GM23338 (cell line): ENCODE results near the gene COL4A2.

ENCODE experiments used
- CREB1 ChIP-seq: fragments of 250-450 bp; sonication (Bioruptor Pico); IDR thresholded peaks from 2 replicates; pipeline ENCODE4 v1.5.0; 2020; ENCODE audit warnings: low read depth, mild to moderate bottlenecking, moderate library complexity
- ETS1 ChIP-seq: IDR thresholded peaks from 2 replicates; pipeline ENCODE4 v1.6.1; 2016; ENCODE audit warnings: antibody characterized with exemption
- EZH2 ChIP-seq: fragments of 200-600 bp; sonication (generic); IDR thresholded peaks from one replicate; pipeline ENCODE4 v1.8.0; 2017; ENCODE audit warnings: antibody characterized with exemption, mild to moderate bottlenecking, low read depth; ENCODE audit not compliant: unreplicated experiment
- EZH2phosphoT487 ChIP-seq: fragments of 200-600 bp; sonication (generic); IDR thresholded peaks from one replicate; pipeline ENCODE4 v1.8.1; 2018; ENCODE audit warnings: antibody characterized with exemption; ENCODE audit not compliant: unreplicated experiment
- JUNB ChIP-seq: IDR thresholded peaks from one replicate; pipeline ENCODE4 v1.6.1; 2016; ENCODE audit warnings: antibody characterized with exemption; ENCODE audit not compliant: unreplicated experiment
- NANOG ChIP-seq: IDR thresholded peaks from 2 replicates; pipeline ENCODE4 v1.6.1; 2016; ENCODE audit warnings: antibody characterized with exemption, borderline replicate concordance
- POLR2AphosphoS5 ChIP-seq: IDR thresholded peaks from 2 replicates; pipeline ENCODE4 v1.6.1; 2016; ENCODE audit warnings: antibody characterized with exemption, low read depth
- REST ChIP-seq: IDR thresholded peaks from one replicate; pipeline ENCODE4 v1.6.1; 2018; ENCODE audit warnings: antibody characterized with exemption; ENCODE audit not compliant: unreplicated experiment
- STAT1 ChIP-seq: IDR thresholded peaks from one replicate; pipeline ENCODE4 v1.6.1; 2016; ENCODE audit warnings: antibody characterized with exemption; ENCODE audit not compliant: unreplicated experiment
- ZNF114 ChIP-seq: fragments of 250-450 bp; sonication (Bioruptor Pico); IDR thresholded peaks from 2 replicates; pipeline ENCODE4 v1.5.0; 2020; ENCODE audit warnings: mild to moderate bottlenecking, moderate library complexity
- ZNF331 ChIP-seq: fragments of 250-450 bp; sonication (Bioruptor Pico); IDR thresholded peaks from 2 replicates; pipeline ENCODE4 v1.5.0; 2020; ENCODE audit warnings: low read depth, mild to moderate bottlenecking, moderate library complexity
- TF ChIP-seq, protein P1 (sequence below), 2 experiments: fragments of 200-600 bp in 1 of 2; sonication (generic) in 1 of 2; conservative IDR thresholded peaks; 2 replicates each; pipeline versions ENCODE4 v1.5.1 to v1.6.1; 2016 to 2017; ENCODE audit warnings: antibody characterized with exemption in 2 of 2, low read depth in 2 of 2, mild to moderate bottlenecking in 2 of 2, moderate library complexity in 1 of 2
- TF ChIP-seq, protein P2 (sequence below): fragments of 250-450 bp; sonication (Bioruptor Pico); IDR thresholded peaks from 2 replicates; pipeline ENCODE4 v1.5.0; 2020; ENCODE audit warnings: mild to moderate bottlenecking, moderate library complexity

DNA sequence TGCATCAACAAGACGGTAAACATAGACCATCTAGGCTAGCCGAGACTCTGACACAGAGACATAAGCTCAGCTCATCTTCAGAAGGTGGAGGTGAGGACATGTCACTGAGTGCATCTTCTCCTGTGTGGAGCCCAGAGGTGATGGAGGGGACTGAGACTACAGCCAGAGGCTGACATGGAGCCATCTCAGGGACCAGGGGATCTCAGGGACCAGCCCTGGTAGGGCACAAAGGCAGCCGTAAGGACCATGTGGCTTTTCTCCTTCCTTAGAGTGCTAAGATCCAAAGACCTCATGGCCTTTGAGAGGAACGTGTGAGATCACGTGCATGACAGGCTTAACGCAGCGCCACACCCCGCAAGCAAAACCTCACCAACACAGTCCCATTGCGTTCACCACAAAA lies 127.5 kb downstream of the COL4A2 start:
- TF ChIP-seq, protein P1, sequence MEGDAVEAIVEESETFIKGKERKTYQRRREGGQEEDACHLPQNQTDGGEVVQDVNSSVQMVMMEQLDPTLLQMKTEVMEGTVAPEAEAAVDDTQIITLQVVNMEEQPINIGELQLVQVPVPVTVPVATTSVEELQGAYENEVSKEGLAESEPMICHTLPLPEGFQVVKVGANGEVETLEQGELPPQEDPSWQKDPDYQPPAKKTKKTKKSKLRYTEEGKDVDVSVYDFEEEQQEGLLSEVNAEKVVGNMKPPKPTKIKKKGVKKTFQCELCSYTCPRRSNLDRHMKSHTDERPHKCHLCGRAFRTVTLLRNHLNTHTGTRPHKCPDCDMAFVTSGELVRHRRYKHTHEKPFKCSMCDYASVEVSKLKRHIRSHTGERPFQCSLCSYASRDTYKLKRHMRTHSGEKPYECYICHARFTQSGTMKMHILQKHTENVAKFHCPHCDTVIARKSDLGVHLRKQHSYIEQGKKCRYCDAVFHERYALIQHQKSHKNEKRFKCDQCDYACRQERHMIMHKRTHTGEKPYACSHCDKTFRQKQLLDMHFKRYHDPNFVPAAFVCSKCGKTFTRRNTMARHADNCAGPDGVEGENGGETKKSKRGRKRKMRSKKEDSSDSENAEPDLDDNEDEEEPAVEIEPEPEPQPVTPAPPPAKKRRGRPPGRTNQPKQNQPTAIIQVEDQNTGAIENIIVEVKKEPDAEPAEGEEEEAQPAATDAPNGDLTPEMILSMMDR (conservative IDR thresholded peaks at IDR 0.05; ENCODE audit: low read depth in 2 of 2), result no peak
- TF ChIP-seq, protein P2, sequence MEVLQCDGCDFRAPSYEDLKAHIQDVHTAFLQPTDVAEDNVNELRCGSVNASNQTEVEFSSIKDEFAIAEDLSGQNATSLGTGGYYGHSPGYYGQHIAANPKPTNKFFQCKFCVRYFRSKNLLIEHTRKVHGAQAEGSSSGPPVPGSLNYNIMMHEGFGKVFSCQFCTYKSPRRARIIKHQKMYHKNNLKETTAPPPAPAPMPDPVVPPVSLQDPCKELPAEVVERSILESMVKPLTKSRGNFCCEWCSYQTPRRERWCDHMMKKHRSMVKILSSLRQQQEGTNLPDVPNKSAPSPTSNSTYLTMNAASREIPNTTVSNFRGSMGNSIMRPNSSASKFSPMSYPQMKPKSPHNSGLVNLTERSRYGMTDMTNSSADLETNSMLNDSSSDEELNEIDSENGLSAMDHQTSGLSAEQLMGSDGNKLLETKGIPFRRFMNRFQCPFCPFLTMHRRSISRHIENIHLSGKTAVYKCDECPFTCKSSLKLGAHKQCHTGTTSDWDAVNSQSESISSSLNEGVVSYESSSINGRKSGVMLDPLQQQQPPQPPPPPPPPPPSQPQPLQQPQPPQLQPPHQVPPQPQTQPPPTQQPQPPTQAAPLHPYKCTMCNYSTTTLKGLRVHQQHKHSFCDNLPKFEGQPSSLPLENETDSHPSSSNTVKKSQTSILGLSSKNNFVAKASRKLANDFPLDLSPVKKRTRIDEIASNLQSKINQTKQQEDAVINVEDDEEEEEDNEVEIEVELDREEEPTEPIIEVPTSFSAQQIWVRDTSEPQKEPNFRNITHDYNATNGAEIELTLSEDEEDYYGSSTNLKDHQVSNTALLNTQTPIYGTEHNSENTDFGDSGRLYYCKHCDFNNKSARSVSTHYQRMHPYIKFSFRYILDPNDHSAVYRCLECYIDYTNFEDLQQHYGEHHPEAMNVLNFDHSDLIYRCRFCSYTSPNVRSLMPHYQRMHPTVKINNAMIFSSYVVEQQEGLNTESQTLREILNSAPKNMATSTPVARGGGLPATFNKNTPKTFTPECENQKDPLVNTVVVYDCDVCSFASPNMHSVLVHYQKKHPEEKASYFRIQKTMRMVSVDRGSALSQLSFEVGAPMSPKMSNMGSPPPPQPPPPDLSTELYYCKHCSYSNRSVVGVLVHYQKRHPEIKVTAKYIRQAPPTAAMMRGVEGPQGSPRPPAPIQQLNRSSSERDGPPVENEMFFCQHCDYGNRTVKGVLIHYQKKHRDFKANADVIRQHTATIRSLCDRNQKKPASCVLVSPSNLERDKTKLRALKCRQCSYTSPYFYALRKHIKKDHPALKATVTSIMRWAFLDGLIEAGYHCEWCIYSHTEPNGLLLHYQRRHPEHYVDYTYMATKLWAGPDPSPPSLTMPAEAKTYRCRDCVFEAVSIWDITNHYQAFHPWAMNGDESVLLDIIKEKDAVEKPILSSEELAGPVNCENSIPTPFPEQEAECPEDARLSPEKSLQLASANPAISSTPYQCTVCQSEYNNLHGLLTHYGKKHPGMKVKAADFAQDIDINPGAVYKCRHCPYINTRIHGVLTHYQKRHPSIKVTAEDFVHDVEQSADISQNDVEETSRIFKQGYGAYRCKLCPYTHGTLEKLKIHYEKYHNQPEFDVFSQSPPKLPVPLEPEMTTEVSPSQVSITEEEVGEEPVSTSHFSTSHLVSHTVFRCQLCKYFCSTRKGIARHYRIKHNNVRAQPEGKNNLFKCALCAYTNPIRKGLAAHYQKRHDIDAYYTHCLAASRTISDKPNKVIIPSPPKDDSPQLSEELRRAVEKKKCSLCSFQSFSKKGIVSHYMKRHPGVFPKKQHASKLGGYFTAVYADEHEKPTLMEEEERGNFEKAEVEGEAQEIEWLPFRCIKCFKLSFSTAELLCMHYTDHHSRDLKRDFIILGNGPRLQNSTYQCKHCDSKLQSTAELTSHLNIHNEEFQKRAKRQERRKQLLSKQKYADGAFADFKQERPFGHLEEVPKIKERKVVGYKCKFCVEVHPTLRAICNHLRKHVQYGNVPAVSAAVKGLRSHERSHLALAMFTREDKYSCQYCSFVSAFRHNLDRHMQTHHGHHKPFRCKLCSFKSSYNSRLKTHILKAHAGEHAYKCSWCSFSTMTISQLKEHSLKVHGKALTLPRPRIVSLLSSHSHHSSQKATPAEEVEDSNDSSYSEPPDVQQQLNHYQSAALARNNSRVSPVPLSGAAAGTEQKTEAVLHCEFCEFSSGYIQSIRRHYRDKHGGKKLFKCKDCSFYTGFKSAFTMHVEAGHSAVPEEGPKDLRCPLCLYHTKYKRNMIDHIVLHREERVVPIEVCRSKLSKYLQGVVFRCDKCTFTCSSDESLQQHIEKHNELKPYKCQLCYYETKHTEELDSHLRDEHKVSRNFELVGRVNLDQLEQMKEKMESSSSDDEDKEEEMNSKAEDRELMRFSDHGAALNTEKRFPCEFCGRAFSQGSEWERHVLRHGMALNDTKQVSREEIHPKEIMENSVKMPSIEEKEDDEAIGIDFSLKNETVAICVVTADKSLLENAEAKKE (CRISPR knock-in tag), result no peak
- TF ChIP-seq POLR2AphosphoS5 (no peak), EZH2 (no peak), REST (no peak), EZH2phosphoT487 (no peak), ZNF114 (CRISPR knock-in tag) (no peak), ZNF331 (CRISPR knock-in tag) (no peak), CREB1 (CRISPR knock-in tag) (no peak), ETS1 (no peak), JUNB (no peak), STAT1 (no peak), NANOG (no peak)
